ENCODE data around the gene SUB1.
"Not testable (repeated sequence)": the region's sequence is repeated elsewhere in the genome, so short reads cannot be mapped to it uniquely, and the experiment has no call there.

Gene SUB1

GRCh38 chr5:32585446-32586275 is at the start of gene SUB1:
Gene SUB1, plus strand, starts transcription at chr5:32585557. Its CDS starts 2,956 bp downstream, at chr5:32588513.
- Histone ChIP-seq H3K9me3 (ENCODE audit: control insufficient read depth in 2 of 2, low read length in 2 of 2) (peaks cover 0 to 4% of the 10 kb centered on the region in 2 donors), H3K4me1 (ENCODE audit: control insufficient read depth in 2 of 2, insufficient read depth in 2 of 2, low read length in 2 of 2) (peaks cover 9 to 16% of the 10 kb centered on the region in 2 donors), H3K9ac (ENCODE audit: low read depth in 1 of 2, low read length in 2 of 2) (peak within 1 kb of the TSS; percentile 79 to 90), H3K4me3 (ENCODE audit: low read length in 2 of 2) (peak within 1 kb of the TSS; percentile 74 to 94), H3K27ac (ENCODE audit: low read depth in 2 of 2, low read length in 2 of 2) (peak within 1 kb of the TSS; percentile 98 to 100), H3K36me3 (ENCODE audit: control insufficient read depth in 2 of 2, insufficient read depth in 2 of 2, low read length in 2 of 2) (peaks cover 4 to 18% of the 10 kb centered on the region in 2 donors), H3K27me3 (ENCODE audit: control insufficient read depth in 2 of 2, insufficient read depth in 2 of 2, low read length in 2 of 2) (no peaks in the 10 kb centered on the region)

GRCh38 chr5:32536246-32536645 is 49.1 kb upstream of the SUB1 start:
- no peak overlapping the region for H3K9ac ChIP-seq (ENCODE audit: low read depth in 1 of 2, low read length in 2 of 2)
- H3K27me3 ChIP-seq (ENCODE audit: control insufficient read depth in 2 of 2, insufficient read depth in 2 of 2, low read length in 2 of 2), result no peaks in the 10 kb centered on the region
- H3K9me3 ChIP-seq (ENCODE audit: control insufficient read depth in 2 of 2, low read length in 2 of 2), result no peaks in the 10 kb centered on the region
- H3K4me1 ChIP-seq (ENCODE audit: control insufficient read depth in 2 of 2, insufficient read depth in 2 of 2, low read length in 2 of 2), result no peaks in the 10 kb centered on the region
- no peak overlapping the region for H3K27ac ChIP-seq (ENCODE audit: low read depth in 2 of 2, low read length in 2 of 2)
- no peaks in the 10 kb centered on the region for H3K36me3 ChIP-seq (ENCODE audit: control insufficient read depth in 2 of 2, insufficient read depth in 2 of 2, low read length in 2 of 2)
- no peak overlapping the region for H3K4me3 ChIP-seq (ENCODE audit: low read length in 2 of 2)

GRCh38 chr5:32537437-32538029 is 47.8 kb upstream of the SUB1 start:
- not testable (repeated sequence) for H3K27me3 ChIP-seq (ENCODE audit: control insufficient read depth in 2 of 2, insufficient read depth in 2 of 2, low read length in 2 of 2); H3K4me1 ChIP-seq (ENCODE audit: control insufficient read depth in 2 of 2, insufficient read depth in 2 of 2, low read length in 2 of 2); H3K9ac ChIP-seq (ENCODE audit: low read depth in 1 of 2, low read length in 2 of 2); H3K27ac ChIP-seq (ENCODE audit: low read depth in 2 of 2, low read length in 2 of 2); H3K36me3 ChIP-seq (ENCODE audit: control insufficient read depth in 2 of 2, insufficient read depth in 2 of 2, low read length in 2 of 2); H3K4me3 ChIP-seq (ENCODE audit: low read length in 2 of 2); H3K9me3 ChIP-seq (ENCODE audit: control insufficient read depth in 2 of 2, low read length in 2 of 2)

GRCh38 chr5:32538031-32538547 is 47.3 kb upstream of the SUB1 start:
- Histone ChIP-seq H3K9ac (ENCODE audit: low read depth in 1 of 2, low read length in 2 of 2) (no peak overlapping the region), H3K27ac (ENCODE audit: low read depth in 2 of 2, low read length in 2 of 2) (no peak overlapping the region), H3K4me1 (ENCODE audit: control insufficient read depth in 2 of 2, insufficient read depth in 2 of 2, low read length in 2 of 2) (no peaks in the 10 kb centered on the region)

GRCh38 chr5:32539981-32540845 is 45.1 kb upstream of the SUB1 start:
- H3K9ac ChIP-seq (ENCODE audit: low read depth in 1 of 2, low read length in 2 of 2), result no peak overlapping the region
- no peak overlapping the region for H3K4me3 ChIP-seq (ENCODE audit: low read length in 2 of 2)
- no peaks in the 10 kb centered on the region for H3K4me1 ChIP-seq (ENCODE audit: control insufficient read depth in 2 of 2, insufficient read depth in 2 of 2, low read length in 2 of 2)
- no peak overlapping the region for H3K27ac ChIP-seq (ENCODE audit: low read depth in 2 of 2, low read length in 2 of 2)
- no peaks in the 10 kb centered on the region for H3K36me3 ChIP-seq (ENCODE audit: control insufficient read depth in 2 of 2, insufficient read depth in 2 of 2, low read length in 2 of 2)
- H3K27me3 ChIP-seq (ENCODE audit: control insufficient read depth in 2 of 2, insufficient read depth in 2 of 2, low read length in 2 of 2), result no peaks in the 10 kb centered on the region
- H3K9me3 ChIP-seq (ENCODE audit: control insufficient read depth in 2 of 2, low read length in 2 of 2), result no peaks in the 10 kb centered on the region

More at GRCh38 chr5:32538031-32538547, 47.3 kb upstream of the SUB1 start:
- no peak overlapping the region for H3K4me3 ChIP-seq (ENCODE audit: low read length in 2 of 2)
- no peaks in the 10 kb centered on the region for H3K27me3 ChIP-seq (ENCODE audit: control insufficient read depth in 2 of 2, insufficient read depth in 2 of 2, low read length in 2 of 2)
- H3K36me3 ChIP-seq (ENCODE audit: control insufficient read depth in 2 of 2, insufficient read depth in 2 of 2, low read length in 2 of 2), result no peaks in the 10 kb centered on the region
- no peaks in the 10 kb centered on the region for H3K9me3 ChIP-seq (ENCODE audit: control insufficient read depth in 2 of 2, low read length in 2 of 2)

- Histone ChIP-seq H3K9ac (ENCODE audit: low read depth in 1 of 2, low read length in 2 of 2) (no peak overlapping the region), H3K4me3 (ENCODE audit: low read length in 2 of 2) (no peak overlapping the region), H3K9me3 (ENCODE audit: control insufficient read depth in 2 of 2, low read length in 2 of 2) (no peaks in the 10 kb centered on the region), H3K27me3 (ENCODE audit: control insufficient read depth in 2 of 2, insufficient read depth in 2 of 2, low read length in 2 of 2) (no peaks in the 10 kb centered on the region), H3K36me3 (ENCODE audit: control insufficient read depth in 2 of 2, insufficient read depth in 2 of 2, low read length in 2 of 2) (no peaks in the 10 kb centered on the region), H3K4me1 (ENCODE audit: control insufficient read depth in 2 of 2, insufficient read depth in 2 of 2, low read length in 2 of 2) (no peaks in the 10 kb centered on the region), H3K27ac (ENCODE audit: low read depth in 2 of 2, low read length in 2 of 2) (no peak overlapping the region)
Observed at GRCh38 chr5:32541241-32541640, 44.1 kb upstream of the SUB1 start.

- Histone ChIP-seq H3K27me3 (ENCODE audit: control insufficient read depth in 2 of 2, insufficient read depth in 2 of 2, low read length in 2 of 2) (no peaks in the 10 kb centered on the region), H3K9me3 (ENCODE audit: control insufficient read depth in 2 of 2, low read length in 2 of 2) (no peaks in the 10 kb centered on the region), H3K36me3 (ENCODE audit: control insufficient read depth in 2 of 2, insufficient read depth in 2 of 2, low read length in 2 of 2) (no peaks in the 10 kb centered on the region), H3K4me3 (ENCODE audit: low read length in 2 of 2) (no peak overlapping the region), H3K4me1 (ENCODE audit: control insufficient read depth in 2 of 2, insufficient read depth in 2 of 2, low read length in 2 of 2) (no peaks in the 10 kb centered on the region), H3K9ac (ENCODE audit: low read depth in 1 of 2, low read length in 2 of 2) (no peak overlapping the region), H3K27ac (ENCODE audit: low read depth in 2 of 2, low read length in 2 of 2) (no peak overlapping the region)
Observed at GRCh38 chr5:32542216-32543059, 42.9 kb upstream of the SUB1 start.

- no peaks in the 10 kb centered on the region for H3K36me3 ChIP-seq (ENCODE audit: control insufficient read depth in 2 of 2, insufficient read depth in 2 of 2, low read length in 2 of 2)
- H3K4me1 ChIP-seq (ENCODE audit: control insufficient read depth in 2 of 2, insufficient read depth in 2 of 2, low read length in 2 of 2), result no peaks in the 10 kb centered on the region
- no peaks in the 10 kb centered on the region for H3K27me3 ChIP-seq (ENCODE audit: control insufficient read depth in 2 of 2, insufficient read depth in 2 of 2, low read length in 2 of 2)
- no peaks in the 10 kb centered on the region for H3K9me3 ChIP-seq (ENCODE audit: control insufficient read depth in 2 of 2, low read length in 2 of 2)
- H3K4me3 ChIP-seq (ENCODE audit: low read length in 2 of 2), result no peak overlapping the region
- H3K9ac ChIP-seq (ENCODE audit: low read depth in 1 of 2, low read length in 2 of 2), result no peak overlapping the region
- H3K27ac ChIP-seq (ENCODE audit: low read depth in 2 of 2, low read length in 2 of 2), result no peak overlapping the region
Observed at GRCh38 chr5:32543291-32543690, 42.1 kb upstream of the SUB1 start.

- H3K4me1 ChIP-seq (ENCODE audit: control insufficient read depth in 2 of 2, insufficient read depth in 2 of 2, low read length in 2 of 2), result no peaks in the 10 kb centered on the region
- no peak overlapping the region for H3K9ac ChIP-seq (ENCODE audit: low read depth in 1 of 2, low read length in 2 of 2)
- H3K27me3 ChIP-seq (ENCODE audit: control insufficient read depth in 2 of 2, insufficient read depth in 2 of 2, low read length in 2 of 2), result no peaks in the 10 kb centered on the region
- H3K27ac ChIP-seq (ENCODE audit: low read depth in 2 of 2, low read length in 2 of 2), result no peak overlapping the region
- H3K9me3 ChIP-seq (ENCODE audit: control insufficient read depth in 2 of 2, low read length in 2 of 2), result no peaks in the 10 kb centered on the region
- H3K4me3 ChIP-seq (ENCODE audit: low read length in 2 of 2), result no peak overlapping the region
- no peaks in the 10 kb centered on the region for H3K36me3 ChIP-seq (ENCODE audit: control insufficient read depth in 2 of 2, insufficient read depth in 2 of 2, low read length in 2 of 2)
Observed at GRCh38 chr5:32545102-32545800, 40.1 kb upstream of the SUB1 start.

Measured in mucosa of rectum (tissue), 2 donors.